RCC 7860 (cell line): ENCODE results near the gene INHBA.

Source experiments
- DNase-seq: peaks from one replicate; pipeline ENCODE4 v3.0.0-alpha.2; 2015; ENCODE audit warnings: low spot score
- FAIRE-seq: peaks from 2 replicates; lab custom pipeline; 2012; peaks lifted over from hg19 to GRCh38; lab: Jason Lieb, UNC

Gene INHBA

DNA sequence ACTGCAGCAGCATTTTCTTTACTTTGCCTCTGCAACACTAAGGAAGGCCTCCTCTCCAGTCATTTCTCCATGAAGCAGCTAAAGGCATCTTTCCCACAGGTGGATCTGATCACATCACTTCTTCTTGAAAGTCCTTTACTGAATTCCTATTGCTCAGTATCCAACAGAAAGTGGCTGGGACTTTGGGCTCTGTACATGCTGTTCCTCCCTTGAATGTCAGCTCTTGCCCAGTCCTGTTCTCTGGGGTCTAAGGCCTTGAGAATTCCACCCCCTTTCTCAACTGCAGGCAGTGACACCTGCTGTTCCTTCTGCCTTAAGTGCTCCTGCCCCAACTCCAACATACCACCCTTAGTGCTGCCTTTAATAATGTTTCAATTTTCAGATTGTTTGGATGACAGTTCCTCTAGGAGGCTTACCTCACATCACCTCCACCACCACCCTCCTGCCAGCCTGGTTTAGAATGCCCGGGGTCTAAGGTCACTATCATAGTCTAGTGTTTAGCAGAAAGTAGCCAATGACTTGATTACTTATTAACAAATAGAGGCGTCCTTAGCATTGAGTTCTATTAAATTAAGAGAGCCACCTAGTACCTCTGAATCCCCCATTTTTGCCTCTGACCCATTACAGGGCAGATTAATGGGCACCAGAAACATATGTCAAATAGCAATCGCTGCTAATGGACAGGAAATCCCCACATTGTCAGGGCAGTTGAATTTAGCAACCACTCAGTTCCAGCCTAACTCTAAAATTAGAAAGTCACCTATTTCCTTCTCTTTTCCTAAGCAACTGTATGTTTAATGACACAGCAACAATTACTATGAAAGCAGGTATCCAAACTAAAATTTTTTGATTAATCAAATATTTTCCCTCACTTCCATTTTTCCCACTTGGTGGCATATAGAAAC lies 11.4 kb downstream of the INHBA start:
- DNase-seq (no peak), FAIRE-seq (no peak)

DNA sequence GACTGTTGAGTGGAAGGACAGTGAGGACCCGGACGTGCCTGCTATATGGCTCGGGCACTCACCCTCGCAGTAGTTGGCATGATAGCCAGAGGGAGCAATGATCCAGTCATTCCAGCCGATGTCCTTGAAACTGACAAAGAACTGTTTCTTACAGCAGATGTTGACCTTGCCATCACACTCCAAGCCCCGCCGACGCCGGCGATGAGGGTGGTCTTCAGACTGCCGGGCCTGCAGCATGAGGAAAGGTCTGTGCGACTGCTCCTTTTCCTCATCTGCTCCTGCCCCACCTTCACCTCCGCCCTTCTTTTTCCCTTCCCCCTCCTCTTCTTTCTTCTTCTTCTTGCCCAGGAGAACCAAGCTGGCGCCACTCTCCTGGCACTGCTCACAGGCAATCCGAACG lies 13.1 kb downstream of the INHBA start:
- no peak for DNase-seq
- no peak for FAIRE-seq

DNA sequence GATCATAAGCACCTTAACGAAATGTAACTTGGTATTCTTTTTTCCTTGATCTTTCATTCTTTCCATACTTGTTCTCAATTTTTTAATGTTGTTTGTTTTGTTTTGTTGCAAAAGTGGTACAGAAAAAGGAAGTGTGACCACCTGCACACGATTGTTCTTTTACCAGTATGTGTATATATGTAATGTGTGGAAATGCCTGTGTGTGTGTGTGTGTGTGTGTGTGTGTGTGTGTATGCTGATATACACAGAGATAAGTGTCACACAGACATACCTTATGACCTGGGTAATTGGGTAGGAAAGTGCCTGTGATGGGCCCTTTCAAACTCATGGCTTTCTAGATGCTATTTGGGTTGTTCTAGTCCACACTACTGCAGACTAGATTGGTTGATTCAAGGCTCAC lies 14.0 kb downstream of the INHBA start:
- DNase-seq (no peak), FAIRE-seq (no peak)

DNA sequence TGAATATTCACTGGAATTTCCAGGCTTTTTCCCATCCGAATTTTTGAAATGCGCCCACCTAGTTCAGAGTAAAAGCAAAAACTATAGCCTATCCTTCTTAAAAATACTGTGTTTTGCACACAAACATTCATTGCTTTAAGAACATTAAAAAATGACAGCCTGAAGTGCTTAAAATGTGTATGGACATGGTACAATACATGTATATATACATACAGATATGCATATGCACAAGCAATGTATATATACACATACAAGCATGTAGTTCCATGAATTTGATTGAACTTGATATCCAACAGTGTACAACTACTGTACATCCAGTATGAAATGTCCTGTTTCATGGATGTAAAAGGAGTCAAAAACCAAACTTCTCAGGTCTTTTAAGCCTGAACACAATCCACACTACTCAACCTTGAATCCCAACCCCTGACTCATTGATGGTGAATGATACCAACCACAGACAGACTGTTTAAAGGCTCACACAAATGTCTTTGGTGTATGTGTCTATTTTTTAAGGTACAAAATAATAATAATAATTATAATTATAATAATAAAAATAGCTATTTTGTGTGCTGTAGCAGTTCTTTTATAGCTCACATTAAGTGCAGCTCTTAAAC lies 14.8 kb downstream of the INHBA start:
- FAIRE-seq (peak; percentile 80), DNase-seq (no peak)

DNA sequence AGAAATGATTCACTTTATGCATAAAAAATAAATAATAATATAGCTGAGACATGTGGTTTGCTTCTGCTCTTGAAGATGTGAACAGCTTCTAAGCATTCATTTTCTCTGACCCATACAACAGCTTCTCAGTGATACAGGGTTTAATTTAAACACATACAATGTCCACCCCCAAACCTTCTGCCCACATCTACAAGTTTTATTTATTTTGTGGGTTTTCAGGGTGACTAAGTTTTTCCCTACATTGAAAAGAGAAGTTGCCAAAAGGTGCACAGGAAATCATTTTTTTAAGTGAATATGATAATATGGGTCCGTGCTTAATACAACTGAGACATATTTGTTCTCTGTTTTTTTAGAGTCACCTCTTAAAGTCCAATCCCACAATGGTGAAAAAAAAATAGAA lies 17.2 kb downstream of the INHBA start:
- DNase-seq (peak; percentile 48), FAIRE-seq (no peak)

DNA sequence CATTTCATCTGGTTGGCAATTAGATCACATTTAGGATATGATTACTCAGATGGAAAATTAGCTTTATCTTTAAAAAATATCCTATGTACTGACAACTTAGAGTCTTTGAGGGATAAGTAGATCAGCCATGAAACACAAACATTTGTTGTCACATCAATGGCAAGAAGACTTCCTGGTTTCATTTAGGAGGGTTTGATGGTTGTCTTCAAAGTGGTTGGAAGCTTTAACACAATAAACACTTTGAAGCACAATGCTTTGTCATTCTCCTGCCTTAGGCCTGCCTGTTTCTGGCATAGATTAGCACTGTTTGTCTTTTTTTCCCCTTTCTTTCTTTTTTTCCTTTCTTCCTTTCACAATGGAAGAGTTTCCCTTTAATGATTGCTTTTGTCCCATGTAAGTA lies 20.5 kb downstream of the INHBA start:
- no peak for FAIRE-seq
- DNase-seq: no peak

DNA sequence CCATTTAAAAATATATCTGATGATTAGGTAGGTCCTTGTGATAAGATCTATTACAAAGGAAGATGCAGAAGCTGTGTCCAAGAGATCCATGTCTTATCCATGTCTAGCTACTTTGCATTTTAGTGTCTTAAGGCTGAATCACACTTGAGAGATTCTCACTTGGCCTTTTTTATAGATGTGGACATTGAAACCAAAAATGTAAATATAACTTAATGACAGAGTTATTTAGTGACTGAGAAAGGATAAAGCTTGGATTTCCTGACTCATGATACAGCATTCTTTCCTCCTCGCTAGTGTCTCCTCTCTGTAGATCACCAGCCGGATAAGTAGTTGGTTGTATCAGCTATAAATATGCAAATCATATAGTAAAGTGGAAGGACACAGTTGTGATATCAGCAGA lies 23.3 kb downstream of the INHBA start:
- FAIRE-seq: no peak
- DNase-seq: no peak

DNA sequence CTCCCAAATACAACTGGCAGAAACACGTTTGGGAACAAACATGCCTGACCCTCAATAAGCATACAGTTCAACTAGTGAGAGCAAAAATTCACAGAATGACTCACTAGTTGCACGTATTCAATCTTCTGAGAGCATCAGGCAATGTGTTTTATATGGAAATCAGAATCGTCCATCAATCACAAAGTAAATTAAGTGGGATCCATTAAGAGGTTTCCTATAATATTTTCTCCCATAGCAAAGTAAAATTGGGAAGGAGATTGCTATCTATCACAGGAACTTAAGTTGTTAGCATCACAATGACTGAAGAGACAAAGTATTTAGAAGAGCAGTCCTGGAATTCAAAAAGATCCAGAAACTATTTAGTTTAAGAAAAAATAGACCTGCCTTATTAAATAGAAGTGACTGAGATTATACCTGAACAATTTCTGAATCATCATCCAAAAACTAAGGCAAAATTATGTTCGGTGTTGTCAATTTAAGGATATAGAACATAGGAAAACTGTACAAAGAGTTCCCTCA lies 28.3 kb downstream of the INHBA start:
- DNase-seq (no peak), FAIRE-seq (no peak)

DNA sequence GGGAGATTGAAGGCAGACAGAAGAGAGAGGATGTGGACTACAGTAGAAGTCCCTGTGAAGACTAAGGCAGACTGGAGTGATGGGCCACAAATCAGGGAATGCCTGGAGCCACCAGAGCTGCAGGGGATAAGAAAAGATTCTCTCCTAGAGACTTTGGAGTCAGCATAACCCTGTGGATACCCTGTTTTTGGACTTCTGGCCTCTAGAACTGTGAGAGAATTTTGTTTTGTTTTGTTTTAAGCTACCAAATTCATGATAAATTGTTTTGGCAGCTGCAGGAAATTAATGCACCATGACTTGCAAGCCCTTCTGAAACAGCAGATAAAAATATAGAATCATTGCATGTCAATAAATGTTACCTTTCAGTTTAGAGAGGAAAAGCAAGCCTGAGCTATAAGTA lies 41.3 kb downstream of the INHBA start:
- DNase-seq: no peak
- FAIRE-seq: no peak

DNA sequence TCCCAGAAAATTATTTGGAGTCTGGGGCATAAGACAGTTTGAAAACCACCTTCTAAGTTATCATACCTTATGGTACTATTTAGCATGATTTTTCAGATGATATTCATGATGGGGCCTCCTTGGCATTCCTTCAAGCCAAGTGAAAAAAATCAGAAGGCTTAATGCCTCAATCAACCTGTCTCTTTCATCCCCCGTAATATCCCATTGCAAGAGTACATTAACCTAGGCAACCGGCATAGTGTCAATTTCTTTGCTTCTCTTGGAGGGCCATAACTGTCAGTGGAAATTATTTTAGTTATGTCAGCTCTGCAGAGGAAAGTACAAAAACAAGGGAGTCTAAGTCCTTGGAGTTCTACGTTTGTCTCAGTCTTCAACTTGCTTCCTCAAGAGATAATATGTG lies 43.4 kb downstream of the INHBA start:
- FAIRE-seq (no peak), DNase-seq (no peak)

DNA sequence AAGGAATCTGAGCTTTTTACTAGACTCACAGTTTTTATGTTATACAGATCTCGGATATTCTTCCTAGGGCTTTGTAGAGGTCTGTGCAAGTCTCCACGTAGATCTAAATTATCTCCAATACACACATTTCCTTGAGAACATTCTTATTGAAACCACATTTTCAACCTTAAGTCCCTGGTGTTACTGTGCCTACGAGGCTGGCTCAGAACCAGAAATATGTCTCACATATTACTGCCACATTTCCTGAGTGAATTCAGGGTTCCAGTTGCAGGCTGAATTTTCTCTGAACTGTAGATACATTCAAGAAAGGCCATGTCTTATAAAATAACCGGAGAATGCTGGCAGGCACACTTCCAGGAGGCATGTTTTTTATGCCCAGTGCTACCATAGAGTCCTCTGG lies 46.5 kb downstream of the INHBA start:
- DNase-seq (no peak), FAIRE-seq (no peak)

DNA sequence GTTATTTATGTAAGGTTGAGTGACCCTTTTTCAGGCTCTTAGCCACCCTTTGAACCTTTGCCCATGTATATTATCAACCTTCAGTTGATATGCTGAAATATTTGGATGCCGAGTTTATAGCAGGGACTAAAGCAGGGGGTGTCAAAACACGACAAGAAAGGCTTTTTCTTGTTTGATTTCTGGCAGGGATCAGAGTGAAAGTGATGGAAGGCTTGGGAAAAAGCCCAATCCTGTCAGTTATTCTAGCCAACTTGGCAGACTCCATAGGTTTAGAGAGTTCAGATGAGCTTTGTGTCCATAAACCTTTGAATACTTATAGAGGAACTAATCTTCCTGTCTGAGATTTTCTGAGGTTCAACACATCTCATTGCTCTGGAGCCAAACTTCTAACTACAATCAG lies 47.5 kb downstream of the INHBA start:
- FAIRE-seq (no peak), DNase-seq (no peak)

DNA sequence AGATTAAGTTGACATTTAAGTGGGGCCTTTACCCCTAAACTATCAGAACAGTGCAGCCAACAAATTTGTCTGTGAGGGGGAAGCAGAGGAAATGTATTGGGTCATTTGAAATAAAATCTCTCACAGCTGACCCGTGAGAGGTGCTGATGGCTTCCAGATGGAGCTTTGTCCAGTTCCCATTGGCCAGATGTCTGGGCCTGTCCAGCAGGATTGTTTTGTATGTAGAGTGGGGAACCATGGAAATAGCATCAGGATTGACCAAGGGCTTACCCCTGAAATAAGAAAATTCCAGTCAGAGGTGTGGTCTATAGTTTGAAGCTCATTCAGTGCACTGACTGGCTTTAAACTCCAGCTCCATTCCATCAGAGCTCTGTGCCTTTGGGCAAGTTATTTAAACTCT lies 50.6 kb downstream of the INHBA start:
- no peak for DNase-seq
- FAIRE-seq: no peak

DNA sequence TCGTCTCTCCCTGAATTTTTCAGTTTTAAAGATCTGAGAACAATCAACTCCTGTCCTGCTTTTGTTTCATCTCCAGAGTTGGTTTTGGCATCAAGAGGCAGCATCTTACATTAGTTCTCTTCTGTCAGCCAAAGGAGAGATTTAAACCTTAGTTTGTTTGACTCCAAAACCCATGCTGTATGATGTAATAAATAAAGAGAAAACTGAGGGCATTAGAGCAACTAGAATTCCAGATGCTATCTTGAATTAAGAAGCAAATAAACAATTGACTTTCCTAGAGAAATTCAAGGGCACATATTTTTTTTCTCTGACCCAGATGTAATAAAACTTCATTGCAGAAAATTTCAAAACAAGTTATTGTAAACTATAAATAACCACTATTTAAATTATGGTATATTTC lies 54.4 kb downstream of the INHBA start:
- peak; percentile 25 for FAIRE-seq
- no peak for DNase-seq

DNA sequence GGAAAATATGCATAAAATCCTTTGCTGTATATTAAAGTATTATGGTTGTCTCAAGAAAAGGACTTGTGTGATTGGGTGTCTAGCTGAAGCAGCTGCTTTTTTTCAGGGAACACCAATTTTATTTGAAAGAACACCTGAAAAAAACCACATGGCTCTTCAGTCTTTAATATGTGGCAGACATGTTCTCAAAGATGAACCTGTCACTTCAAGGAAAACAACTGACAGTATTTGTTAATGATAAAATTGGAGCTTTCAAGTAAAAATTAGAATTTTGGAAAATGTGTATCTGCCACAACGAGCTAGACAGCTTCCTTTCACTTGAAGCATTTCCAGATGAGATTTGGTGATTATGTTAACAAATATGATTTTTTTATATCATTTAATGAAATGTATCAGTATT lies 59.3 kb downstream of the INHBA start:
- DNase-seq (no peak), FAIRE-seq (no peak)

DNA sequence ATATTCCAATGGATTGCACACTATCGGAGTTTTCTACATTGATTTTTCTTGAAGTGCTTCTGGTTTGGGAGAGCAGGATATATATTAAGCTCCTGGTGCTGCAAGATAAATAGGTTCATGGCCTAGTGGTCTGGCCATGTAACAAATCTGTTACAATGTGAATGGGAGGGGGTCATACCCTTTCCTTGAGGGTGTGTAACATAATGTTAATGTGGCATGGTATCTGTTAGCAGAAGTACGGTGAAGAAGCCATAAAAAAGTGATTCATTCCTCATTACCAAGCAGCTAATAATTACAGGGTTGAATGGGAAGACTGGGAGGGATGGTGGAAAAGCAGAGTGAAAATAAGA lies 61.2 kb downstream of the INHBA start:
- FAIRE-seq (no peak), DNase-seq (no peak)

DNA sequence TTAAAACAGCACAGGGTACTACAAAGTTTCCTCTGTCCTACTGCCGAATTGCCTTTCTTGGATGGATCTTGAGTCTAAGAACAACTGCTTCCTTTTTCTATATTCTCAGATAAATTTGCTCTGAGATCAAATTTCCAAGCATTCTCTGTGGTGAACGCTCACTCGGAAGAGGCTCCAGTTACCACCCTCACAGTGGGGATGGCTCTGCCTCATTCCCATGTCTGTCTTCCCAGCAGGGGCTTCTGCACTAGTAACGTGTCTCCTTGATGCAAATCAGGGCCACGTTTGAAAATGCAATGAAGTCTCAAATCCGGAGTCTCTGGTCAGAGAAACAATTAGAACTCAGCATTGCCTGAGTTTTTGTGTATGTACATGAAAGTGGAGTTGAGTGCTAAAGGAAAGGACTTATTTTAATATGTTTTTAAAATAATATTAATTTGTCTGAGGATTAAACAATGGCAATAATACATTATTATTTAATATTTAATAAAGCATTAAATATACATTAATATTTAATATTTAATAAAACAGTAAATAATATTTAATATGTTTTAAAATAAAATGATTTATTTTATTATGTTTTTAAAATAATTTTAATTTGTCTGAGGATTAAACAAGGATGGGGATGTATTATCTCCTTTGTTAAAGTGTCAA lies 61.8 kb downstream of the INHBA start:
- DNase-seq (no peak), FAIRE-seq (peak; percentile 83)

DNA sequence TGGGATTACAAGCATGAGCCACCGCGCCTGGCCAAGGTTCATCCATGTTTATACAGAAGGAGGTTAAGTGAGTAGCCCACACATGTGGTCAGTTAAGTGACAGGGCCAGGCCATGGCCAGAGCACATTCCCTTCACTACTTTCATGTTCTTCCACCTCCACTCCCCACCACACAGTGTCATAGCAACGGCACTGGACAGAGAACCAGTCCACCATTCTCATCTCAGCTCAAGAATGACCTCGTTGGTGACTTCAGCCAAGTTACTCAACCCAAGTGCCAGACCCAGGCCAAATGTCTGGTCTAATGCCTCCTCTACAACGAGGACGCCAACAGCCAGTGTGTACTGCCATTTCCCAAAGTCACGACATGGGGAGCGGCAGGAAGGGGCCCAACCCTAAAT lies 62.4 kb downstream of the INHBA start:
- FAIRE-seq: no peak

DNA sequence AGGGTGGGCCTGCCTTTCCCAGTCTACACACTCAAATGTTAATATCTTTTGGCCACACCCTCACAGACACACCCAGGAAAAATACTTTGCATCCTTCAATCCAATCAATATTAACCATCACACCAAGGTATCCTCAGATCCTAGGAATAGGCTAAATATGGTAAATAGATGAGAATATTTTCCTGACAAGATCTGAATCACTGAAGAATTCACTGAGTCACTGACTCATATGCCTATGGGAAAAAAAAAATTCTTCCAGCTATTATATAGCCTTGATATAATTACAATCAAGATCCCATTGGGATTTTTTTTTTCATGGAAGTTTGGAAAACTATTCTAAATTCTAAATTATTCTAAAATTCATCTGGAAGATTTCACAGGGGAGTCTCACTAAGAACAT lies 65.8 kb downstream of the INHBA start:
- FAIRE-seq (peak; percentile 8), DNase-seq (no peak)

More for the DNA sequence above, 62.4 kb downstream of the INHBA start:
- no peak for DNase-seq
